Measurements from ENCODE around the gene NR6A1.

NR6A1 gene

DNA sequence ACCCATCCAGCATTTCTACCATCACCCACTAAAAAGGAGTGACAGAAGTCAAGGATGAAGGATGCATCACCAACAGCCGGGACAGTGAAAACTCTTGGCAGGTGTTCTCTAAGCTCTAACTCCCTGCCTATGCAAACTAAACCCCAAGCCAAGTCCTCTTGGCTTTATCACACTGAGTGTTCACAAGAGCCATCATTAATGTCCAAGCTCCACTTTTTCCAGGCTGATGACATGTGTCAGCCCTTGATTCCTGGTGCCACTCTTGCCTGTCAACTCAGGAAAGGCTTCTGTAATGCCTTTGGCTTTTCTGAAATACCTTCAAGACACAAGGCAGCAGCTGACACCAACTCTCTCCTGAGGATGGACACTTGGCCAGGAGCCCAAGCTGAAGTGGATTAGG lies 86.9 kb downstream of the NR6A1 start:
- no peak for DNase-seq

DNA sequence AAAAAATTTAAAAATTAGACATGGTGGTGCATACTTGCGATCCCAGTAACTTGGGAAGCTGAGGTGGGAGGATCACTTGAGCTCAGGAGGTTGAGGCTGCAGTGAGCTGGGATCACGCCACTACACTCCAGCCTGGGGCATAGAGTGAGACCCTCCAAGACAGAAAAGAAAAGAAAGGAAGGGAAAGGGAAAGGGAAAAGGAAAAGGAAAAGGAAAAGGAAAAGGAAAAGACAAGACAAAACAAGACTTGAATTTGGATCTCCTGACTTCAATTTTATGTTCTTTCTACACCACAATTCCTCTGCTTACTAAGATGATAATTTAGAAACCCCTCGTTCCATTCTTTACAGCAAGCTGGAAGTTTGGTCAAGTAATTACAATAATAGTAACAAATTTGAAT lies 88.1 kb downstream of the NR6A1 start:
- no peak for DNase-seq

DNA sequence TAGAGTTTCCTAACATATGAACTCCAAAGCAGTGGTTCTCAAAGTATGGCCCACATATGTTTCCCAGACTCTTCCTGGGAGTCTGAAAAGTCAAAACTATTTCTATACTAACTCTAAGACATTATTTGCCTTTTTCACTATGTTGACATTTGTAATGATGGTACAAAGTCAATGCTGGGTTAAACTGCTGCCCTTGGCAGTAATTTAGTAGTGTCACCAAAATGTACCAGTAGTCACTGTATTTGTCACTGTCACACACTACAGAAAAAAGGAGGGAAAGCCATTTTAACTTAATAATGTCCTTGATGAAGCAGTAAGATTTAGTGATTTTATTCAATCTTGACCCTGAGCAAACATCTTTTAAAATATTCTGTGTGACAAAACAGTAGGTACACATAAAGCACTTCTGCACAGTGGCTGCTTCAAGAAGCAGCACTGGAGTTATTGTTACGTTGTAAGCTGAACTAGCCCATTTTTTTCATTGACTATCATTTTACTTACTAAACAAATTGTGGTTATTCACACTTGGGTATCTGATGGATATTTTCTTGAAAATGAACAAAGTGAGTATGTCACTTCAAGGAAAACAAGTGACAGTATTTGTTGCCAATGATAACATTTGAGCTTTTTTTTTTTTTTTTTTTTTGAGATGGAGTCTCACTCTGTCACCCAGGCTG lies 90.3 kb downstream of the NR6A1 start:
- no peak for DNase-seq

DNA sequence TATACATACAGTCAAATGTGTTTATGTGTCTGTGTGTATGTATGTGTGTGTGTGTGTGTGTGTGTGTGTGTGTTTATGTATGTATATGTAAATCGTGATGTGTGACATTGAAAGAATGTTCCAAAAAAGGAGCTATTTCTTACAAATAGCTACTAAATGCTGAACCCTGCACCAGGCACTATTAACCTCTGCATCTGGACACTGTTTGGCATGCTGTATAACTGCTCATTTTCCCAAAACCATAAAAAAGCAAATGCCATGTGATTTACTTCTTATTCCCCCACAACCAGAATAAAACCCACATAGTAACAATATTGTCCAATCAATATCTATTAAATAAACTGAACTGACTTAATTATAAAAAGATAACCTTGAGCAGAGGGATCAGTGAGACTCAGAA lies 91.1 kb downstream of the NR6A1 start:
- no peak for DNase-seq

DNA sequence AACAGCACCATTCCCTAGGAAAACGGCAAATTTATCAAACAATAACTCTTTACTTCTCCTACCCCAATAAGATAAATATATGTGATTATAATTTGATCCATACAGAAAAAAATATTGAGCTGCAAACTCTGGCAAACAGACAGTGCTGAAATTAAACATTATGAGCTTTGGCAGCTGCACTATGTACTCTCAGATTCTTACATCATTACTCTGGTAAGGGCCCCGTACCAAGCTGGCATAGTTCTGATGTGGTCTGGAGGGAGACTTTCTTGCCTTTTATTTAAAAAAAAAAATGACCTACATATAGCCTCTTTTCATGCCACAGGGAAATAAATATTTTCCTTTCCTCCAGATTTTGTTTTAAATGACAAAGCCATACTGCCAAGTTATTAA lies 95.0 kb downstream of the NR6A1 start:
- DNase-seq = no peak

DNA sequence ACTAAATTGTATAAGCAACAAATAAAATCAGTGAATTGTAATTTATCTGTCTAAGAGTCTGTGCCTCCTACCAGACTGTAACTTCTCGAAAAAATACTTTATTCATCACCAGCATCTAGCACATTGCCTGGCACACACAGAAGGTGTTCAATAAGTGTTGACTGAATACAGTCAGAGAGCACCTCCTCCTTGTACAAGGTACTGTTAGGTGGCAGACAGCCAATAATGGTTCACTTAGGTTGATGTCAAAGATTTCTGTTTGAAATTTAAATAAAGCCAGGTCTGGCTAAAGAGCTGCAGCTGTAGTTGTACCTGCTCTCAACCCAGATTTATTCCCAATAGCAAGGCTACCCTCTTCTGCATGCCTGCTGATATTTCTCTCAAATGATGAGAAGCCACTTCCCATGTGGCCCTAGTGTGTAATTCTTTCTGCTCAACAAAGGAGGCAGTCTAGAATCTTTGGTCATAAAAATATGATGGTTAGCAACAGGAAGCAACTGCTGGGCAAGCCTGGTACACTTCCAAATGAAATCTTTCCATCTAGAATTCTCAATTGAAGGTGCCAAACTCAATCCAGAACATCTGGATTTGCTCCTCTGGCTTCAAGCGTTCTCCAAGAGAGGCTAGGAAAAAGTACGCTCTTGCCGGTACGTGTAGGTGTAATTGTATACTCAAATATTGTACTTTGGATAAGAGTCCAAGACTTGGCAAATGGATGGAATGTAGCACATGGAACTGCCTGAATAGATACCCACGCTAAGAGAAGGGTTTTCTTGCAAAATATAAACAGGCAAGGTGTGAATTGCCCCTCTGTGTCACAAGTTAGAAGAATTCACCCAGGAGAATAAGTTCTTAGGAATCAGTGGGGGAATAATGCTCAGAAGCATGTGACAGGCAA lies 95.6 kb downstream of the NR6A1 start:
- no peak for DNase-seq

DNA sequence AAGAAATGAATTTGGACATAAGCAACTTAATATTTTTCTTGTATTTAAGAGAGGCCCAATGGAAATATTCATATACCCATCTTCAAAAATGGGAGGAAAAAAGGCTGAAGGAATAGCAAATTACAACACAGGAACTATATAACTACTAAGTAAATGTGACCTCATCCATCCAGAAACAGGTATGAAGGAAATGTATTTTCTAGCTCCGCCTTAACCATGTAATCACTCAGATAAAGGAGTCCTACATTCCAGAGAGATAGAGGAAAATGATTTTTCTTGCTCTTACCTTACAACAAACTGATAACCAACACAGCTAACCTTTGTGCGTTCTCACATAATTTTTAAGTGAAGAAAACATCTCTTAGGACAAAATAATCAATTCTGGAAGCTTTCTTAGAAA lies 96.5 kb downstream of the NR6A1 start:
- DNase-seq = no peak

DNA sequence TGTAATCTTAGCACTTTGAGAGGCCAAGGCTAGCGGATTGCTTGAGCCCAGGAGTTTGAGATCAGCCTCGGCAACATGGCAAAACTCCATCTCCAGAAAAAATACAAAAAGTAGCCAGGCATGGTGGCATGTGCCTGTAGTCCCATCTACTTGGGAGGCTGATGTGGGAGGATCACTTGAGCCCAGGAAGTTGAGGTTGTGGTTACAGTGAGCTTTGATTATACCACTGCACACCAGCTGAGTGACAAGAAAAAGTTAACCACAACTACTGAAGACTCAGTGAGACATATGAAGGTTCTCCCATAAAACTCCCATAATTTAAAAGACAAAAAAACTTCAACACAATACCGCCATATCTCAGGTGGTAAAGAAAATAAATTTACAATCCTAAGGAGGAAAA lies 98.0 kb downstream of the NR6A1 start:
- no peak for DNase-seq

DNA sequence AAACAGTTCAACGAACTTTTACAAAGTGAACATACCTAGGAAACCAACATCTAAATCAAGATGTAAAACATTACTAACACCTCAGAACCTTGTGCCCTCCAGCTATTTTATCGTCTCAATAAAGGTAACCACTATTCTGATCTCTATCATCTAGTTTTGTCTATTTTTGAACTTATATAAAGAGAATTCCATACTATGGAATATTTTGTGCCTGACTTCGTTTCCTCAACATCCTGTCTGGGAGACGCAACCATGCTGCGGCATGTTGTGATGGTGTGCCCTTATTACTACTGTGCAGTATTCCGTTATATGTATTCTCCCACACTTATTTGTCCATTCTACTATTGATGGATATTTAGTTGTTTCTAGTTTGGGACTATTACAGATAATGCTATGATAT lies 99.2 kb downstream of the NR6A1 start:
- no peak for DNase-seq

DNA sequence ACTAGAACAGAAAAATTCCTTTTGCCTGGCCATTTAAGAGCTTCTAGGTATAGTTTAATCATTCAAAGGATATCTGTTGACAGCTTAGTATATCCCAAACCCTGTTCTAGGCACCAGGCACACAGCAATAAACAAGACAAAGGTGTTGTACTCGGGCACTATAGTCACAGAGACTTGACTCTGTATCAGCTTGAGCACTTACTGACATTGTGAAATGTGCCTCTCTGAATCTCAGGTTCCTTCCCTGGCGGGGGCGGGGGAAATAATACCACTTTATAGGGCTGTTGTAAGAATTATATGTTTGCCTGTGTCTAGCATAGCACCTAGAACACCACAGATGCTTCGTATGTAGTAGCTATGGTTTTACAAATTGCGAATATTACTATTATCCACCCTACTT lies 104.5 kb downstream of the NR6A1 start:
- no peak for DNase-seq

DNA sequence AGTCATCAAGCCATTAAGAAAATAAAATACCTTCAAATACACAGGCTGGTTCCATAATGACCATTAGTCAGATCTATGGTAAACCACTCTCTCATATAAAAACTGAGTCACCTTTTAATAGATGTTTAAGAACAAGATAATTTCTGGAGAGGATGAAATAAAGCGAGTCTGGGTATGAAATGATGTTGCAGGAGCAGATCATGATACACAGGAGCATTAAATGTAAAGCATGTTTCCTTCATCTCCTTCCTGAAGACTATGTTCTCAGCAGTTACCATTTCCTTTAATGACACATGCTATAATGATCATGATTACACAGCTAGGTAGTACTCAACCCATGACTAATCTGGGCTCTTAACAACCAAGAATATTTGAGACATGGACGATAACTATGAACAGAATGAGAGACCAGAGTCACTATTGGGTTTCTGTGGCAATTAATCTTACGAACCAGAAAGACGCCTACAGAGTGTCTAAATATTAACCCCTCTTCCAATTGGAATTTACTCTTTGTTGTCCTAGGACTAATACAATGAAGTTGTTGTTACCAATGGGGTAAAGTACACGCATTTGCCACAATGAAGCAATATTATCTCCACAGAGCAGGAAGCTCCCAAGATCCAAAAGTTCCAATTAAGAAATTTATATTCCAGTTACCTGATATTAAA lies 105.6 kb downstream of the NR6A1 start:
- no peak for DNase-seq

DNA sequence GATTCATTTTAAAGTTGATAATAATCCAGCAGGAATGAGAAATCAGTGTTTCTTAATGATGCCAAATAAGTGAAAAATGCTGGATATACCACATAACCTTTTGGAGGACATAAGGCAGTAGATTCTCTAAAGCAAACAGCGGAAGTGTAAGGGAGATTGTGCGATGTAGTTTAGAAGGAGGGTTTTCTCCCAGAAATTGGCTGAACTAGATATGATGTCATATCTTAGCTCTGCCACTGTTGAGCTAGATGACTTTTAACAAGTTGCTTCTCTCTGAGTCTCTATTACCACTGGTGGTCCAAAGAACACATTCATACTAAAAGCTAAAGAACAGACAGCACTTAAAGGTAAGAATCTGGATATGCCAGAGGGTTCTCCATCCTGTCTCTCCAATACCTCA lies 107.0 kb downstream of the NR6A1 start:
- no peak for DNase-seq

DNA sequence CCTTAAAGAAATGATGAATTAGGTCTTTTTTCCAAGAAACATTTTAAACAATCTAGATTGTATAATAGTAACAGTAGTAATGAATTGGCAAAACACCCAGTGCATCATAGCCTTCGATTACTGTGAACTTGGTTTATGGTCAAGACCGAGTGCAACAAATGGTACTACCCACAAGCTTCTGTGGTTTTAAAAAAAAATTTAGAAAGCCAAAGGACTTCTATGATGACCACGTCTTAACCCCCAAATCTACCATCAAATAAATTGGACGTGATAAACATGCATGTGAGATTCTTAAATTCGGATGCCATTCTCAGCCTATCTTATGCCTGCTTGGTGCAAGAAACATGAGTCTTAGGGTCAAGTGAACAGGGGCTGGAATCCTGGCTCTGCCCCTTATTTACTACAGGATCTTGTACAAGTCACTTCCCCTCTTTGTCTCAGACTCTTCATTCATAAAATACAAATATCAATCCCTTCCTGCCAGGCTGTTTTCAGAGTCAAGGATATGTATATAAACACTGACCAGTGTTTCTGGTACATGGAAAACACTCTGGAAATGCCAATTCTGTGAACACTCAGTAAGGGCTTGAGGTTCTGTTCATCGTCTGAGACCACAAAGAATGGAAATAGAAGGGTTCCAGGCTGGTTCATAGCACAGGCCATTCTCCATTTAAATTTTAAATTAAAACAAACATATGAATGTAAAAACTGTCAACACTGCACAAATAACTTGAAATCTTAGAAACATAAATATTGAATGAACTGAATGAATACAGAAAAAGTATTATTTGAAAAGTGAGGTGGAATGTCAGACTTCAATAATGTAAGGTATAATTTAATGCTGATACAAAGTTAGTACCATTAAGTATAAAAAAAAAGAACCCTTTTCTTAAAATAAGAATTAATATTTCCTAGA lies 107.8 kb downstream of the NR6A1 start:
- DNase-seq = no peak

DNA sequence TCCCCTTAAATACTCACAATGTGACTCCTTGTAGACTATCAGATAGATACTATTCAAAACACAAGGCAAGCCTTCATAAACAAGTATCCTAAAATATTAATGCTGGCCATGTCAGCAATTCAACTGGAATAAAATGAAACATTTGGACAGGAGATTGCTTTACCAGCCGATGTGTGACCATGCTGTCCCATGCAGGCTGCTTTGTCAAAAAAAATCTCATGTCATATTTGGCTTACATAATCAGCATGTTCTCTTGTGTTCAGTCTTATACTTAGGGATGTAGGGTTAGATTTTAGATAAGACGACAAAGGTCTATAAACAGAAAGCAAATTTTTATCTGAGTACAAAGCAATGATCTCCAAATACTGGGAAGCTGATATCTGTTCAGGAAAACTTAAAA lies 108.5 kb downstream of the NR6A1 start:
- no peak for DNase-seq

DNA sequence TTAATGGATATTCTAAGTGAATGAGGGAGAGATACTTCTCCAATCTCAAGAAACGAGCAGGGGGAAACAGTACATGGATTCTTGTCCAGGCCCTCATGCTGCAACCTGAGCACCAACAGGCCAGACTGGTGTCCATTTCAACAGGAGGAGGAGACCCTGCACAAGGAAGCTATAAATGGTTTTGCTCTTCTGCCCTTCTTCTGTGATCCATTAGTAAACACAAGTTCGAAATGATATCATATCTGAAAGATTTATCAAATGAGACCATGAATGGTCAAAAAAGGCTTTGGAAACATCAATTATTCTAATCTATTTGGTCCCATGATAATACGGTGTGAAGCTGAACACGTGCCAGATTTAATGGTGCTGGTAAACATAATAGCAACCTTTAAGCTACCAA lies 109.8 kb downstream of the NR6A1 start:
- no peak for DNase-seq

DNA sequence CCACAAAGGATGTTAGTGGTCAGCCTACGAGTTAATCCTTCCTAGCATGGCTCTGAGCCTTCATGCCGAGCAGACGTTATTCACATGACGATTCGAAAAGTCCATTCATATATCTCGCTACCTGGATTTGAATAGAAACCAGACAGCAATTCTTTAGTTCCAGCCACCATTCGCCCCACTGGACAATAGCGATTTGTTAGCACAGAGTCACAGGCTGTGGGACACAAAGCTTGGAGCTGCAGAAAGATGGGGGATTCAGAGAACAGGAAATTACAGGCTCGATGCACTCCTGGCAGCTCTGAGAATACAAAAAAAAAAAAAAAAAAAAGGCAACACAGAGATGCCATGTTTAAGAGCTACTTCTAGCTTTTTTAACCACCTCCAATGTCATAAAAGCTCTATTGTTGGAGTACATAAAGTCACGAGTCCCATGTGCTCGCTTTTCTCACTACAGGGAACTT lies 110.7 kb downstream of the NR6A1 start:
- DNase-seq = no peak

DNA sequence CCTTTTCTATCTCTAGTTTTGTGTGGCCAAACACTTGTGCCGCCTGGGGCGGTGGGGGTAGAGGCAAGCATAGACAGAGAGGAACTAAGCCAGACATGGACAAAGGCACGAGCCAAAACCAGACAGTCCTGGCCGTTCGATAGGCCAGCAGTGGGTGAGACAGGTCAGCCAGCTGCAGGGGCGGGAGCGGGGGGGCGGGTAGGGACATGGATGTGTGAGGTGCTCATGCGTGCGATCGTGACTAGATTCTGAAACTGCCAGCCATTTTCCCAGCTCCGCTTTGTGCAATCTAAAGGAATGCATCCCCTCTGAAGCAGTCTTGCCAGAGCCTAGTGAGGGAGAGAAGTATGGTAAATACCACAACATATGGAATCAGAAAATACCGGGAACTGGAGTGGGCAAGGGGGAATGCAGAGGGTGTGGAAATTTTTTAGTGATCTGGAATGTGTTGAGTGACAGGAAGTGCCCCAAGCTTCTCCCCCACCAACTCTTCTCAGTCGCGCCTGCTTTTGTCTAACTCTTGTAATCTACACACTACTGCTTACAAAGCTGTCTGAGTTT lies 111.9 kb downstream of the NR6A1 start:
- DNase-seq = no peak

DNA sequence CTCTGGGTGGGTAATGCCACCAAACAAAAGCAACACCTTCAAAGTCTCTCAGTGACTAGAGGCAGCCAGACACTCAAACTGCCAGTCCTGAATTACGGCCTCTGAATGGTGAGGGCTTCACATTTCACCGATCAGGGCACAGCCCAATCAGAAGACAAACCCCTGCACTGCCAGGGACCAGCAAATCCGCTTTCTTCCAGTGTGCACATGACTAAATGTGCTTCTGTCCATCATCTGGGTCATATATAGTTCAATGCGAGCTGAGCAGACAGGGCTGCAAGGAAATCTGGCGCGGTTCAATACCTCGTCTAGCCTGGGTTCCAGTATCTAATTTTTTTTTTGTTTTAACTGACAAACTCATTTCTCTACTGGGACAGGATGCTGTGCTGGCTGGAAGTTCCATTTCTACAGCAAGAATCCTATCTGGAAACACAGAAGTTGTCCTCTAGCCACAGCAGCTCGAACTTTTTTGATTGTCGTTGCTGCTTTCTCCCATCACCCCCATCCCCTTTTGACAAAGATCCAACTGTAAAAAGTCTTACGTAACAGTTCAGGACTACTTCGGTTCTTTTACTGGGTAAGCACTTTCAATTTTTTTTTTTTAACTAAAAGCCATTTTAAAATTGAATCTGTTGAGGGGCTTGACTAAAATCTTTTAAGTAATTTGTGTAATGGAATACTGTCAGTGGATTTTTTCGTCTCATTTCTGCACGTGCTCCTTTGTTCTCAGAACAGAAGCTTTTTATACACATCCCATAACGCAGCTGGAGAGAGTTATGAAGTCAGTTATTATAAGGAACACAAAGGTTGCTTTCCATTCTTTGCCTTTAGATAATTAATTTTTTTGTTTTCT lies 112.7 kb downstream of the NR6A1 start:
- peak; percentile 57 for DNase-seq

DNA sequence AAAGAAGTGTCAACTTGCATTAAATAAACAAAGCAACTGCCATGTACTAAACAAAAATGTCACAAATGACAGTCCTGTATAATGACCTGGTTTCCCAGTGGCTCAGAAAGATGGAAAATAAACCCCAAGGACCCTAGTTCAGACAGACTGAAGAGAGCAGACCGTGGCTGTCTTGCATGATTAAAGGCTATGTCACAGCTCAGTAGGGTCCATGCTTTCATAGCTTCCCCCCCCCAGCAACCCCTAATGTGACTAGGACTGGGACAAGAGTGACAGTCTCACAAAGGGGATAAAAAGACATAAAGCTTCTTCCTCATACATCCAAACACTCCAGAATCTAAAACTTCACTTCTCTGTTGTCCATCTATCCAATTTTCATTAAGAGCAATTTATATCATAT lies 113.6 kb downstream of the NR6A1 start:
- no peak for DNase-seq

DNA sequence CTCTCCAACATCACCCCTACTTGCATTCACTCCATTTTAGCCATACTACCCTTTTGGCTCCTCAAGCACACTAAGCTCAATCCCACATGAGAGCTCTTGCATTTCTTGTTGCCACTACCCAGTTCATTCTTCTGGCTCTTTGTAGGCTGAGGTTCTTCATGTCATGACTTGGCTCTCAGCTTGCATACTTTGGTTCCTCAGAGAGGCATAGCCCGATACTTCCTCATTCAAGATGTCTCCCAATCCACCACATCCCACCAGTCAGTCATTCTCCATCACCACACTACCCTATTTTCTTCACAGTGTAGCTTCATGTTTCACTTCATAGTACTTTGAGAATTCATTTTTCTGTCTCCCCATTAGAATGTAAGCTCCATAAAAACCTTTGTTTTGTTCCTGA lies 116.7 kb downstream of the NR6A1 start:
- no peak for DNase-seq

DNA sequence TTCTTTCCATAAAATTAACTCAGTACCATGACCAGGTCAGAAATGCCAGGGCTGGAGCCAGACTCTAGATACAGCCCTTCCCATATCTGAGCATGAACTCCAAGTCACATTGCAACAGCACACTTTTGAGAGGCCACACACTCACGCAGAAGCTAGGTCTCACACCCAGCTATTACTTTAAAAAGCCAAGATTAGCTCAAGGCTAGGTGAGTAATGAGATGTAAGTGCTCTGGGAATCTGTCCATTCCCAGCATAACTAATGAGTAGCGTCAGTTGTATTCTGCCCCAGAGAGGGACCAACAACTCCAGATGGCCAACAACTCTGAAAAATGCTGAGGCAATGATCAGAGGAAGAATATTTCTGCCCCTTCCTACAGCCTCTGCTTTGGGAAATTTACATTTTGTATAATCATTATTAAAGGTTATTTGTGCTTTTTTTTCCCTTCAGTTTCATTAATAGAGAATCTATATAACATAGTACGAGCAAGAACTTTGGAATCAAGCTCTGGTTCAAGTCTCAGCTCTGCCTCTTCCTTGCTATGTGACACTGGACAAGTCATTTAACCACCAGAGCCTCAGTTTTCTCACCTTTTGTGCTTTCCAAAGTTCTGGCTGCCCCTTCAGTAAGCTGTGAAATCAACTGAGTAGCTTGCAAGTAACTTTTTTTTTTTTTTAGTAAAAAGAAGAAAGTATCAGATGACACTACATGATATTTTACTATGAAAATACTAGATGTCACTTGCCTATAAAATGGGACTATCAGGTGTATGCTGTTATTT lies 118.3 kb downstream of the NR6A1 start:
- no peak for DNase-seq
